GM19238 (cell line): ENCODE data around the gene CADPS.

Experiments used
- DNase-seq: peaks from one replicate; pipeline ENCODE4 v3.0.0; 2011; ENCODE audit warnings: low spot score; ENCODE audit not compliant: insufficient read length

The CADPS gene

DNA sequence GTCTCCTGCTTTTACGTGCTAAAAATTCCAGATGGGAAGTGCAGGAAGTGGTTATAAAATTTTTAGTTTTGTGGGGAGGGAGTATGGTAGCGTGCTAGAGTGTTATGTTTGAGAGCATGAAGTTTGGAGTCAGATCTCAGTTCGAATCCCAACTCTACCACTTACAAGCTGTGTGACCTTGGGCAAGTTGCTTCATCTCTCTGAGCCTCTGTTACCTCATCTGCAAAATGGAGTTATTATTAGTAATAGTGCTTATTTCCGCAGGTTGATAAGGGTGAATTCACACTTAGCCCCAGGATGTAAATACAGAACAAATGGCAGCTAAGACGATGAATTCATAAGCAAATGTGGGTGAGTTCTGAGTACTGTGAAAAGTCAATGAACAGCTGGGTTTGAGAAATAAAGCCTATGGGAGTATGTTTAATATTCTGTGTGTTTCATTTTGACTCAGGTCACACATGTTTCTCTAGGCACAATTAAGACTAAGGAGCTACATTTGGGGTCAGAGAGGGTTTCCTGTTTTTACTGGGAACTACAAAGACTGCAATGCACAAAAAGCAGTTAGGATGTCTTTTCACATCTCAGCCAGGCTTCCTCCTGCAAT, 428.8 kb downstream of the CADPS start:
- DNase-seq = no peak

DNA sequence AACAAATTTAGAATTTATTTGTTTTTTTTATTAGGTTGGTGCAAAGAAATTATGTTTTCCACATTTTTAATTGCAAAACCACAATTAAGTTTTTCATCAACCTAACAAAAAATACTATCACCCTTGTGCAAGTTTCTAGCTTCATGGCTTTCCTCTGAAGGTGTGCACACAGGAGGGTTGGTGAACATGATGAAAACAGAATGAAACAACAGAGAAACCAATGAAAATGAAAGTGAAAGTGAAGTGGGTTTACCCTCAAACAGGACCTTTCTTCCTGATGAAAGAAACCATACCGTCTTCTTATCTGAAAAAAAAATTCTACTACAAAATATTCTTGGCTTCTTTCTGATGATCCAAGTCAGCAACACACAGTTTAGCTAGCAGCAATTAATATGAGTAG, 429.9 kb downstream of the CADPS start:
- no peak for DNase-seq

DNA sequence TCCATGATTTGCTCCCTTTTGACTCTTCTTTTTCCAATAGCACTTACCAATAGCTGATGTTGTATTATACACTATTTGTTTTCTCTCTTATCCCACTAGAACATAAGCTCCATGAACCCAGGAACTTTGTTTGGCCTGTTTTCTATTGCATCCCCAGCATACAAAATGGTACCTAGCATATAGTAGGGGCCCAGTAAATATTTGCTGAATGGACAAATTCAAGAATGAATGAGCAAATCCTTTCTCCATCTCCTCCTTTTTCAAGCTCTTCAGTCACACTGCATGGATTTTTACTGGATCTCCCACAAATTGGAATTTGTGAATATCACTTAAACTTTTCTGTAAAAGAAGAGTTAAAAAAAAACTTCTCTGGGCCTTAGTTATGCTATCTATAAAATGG, 435.2 kb downstream of the CADPS start:
- no peak for DNase-seq

DNA sequence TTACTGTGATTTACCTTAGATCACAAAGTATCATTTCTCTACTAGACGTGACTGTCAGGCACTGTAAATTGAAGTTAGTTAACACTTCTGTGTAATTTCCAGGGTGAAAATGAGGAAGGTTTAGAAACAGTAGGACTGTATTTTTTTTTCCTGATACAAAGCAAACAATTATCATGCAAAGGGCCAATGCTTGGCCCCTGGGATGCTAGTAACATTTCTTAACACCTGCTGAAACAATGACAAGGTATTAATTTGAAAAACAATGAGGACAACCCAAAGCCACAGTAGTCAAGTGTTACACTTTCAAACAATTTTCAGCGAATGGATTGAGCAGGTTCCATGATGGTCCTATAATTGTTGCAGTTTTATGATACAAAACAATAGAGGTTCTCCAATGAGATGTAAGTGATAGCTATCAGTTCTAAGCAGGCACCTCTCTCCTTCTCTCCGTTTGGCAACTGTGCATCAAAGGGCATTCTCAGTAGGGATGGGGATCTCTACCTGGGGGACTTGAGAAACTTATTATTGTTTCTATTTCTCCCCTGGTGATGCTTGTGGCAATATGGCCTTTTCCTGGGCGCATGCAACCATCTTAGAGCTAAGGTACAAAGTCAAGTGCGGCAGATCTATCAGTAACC, 435.9 kb downstream of the CADPS start:
- no peak for DNase-seq

DNA sequence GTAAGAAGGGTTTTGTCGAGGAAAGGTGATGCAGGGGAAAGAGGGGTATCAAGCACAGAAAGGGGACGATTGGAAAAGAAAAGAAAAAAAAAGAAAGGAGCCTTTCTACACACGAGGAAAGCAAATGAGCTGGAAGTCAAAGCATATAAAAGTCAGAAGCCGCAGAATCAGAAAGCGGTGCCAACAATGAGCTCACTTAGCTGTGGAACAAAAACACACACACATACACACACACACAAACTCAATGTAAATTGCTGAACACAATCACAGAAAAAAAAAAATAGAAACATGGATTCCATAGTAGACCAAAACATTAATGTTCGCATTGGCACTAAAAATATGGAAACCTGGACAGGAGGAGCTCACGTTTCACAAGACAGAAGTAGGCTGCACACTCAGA, 438.4 kb downstream of the CADPS start:
- no peak for DNase-seq

DNA sequence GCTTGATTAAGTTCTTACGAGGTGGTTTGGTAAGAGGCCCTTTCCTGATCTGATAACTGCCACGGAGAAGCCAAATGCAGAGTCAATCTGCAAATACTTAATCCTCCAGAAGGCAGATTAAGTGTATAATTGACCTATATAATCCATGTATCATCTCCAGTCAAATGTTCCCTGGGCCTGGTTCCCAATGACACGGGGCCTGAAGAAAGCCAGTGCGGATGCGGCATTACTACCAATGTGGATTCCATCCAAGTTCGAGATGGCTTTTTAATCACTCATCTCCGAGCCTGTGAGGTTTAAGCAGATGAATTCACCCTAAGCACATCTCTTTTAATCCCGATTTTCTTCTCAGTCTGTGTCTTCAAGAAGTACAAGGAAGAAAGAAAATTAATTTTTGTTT, 441.8 kb downstream of the CADPS start:
- DNase-seq = no peak

DNA sequence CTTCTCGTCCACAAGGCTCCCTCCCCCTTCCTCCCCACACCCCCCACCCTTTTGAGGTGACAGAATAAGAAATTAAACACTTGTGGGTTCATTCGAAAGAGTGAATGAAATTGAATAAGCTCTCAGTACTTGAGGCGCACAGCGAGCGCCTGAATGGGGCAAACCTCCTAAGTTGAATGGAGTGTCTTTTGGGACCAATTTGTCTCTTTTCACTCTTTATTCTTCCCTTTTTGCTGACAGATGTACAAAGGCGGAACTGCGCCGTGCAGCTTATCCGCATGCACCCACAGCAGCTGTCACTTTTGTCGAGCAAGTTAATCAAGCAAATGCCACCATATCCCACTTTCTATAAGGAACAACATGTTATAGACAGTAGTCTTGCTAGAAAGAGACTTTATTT, 454.0 kb downstream of the CADPS start:
- no peak for DNase-seq

DNA sequence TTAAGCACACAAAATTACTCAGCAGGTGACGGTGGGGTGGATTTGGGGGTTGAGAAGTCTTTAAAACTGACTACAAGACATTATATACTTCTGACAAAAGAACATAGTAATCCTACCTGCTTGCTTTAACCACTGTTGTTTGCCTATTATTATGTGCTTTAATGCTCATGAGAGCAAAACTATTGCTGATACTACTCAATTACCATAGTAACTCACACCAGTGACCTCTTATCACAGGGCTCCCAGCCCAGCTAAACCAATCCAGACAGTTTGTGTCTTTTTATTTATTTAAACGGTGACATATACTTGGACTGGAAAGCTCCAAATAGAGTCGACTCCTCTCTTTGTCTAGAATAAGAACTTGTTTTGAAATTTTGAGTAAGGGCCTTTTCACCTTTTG, 459.1 kb downstream of the CADPS start:
- no peak for DNase-seq

DNA sequence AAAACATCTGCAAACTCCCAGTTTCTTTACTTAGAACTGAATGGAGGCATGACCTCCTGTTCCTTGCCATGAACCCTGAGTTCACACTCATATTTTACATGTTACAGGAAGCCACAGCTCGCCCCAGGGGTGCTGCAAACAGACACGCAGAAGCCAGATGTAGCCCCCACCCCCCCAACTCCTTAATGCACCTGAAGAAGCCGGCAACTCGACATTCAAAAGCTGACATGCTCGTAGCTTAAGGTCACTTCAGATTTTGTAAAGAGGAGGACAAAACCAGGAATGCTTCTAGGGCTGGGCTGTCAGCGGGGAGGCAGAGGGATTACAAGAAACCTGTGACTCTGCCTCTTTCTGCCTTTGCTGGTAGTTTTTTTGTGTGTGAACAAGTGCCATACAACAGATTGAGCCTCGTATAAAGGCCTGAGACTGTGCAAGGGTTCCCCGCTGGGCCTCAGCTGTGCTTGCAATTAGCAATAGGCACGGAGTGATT, 459.9 kb downstream of the CADPS start:
- no peak for DNase-seq

DNA sequence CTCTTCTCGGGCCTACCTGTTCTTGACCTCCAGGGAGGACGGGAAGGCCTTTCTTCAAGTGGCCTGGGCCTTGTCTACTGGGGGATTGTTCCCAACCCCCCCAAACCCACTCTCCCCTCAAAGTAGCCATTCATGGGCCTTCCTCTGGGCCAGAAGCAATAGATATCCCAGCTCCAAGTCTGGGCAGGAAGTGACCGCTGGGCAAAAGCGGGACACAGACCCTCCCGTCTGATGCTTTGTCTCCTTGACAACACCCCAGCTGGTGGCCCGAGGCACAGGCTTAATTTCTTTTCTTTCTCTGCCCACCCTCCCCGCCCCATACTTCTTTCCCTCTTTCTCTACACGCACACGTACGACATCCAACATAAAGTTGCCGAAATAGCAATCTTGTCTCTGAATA, 460.4 kb downstream of the CADPS start:
- no peak for DNase-seq

DNA sequence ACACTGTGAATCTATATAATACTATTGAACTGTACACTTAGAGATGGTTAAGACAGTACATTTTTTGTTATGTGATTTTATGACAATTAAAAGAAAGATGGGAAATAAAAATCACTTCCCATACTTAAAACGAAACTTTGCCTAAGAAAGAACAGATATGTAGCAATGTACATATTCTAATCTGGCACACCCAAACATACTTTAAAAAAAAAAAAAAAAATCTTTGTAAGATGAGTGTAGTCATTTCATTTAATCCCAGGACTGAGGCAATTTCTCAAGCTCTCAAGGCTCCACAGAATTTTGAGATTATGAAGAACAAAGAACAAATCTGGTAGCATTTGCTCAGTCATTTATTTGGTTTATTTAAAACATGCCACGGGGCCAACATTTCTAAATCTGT, 461.5 kb downstream of the CADPS start:
- no peak for DNase-seq

DNA sequence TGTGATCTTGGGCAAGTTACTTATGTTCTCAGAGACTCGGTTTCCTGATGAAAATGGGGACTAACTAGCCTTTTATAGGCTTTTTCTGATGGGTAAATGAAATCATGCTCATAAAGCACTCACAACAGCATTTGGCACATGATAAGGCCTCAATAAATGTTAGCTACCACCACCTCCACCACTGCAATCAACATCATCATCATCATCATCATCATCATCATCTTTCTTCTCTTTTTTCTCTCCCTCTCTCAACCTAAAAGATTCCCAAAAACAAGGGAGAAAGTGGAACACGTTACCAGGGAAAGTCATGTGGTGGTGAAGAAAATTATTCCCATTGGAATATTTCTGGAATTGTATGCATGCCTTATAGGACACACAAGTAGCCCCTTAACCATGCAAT, 468.3 kb downstream of the CADPS start:
- no peak for DNase-seq

DNA sequence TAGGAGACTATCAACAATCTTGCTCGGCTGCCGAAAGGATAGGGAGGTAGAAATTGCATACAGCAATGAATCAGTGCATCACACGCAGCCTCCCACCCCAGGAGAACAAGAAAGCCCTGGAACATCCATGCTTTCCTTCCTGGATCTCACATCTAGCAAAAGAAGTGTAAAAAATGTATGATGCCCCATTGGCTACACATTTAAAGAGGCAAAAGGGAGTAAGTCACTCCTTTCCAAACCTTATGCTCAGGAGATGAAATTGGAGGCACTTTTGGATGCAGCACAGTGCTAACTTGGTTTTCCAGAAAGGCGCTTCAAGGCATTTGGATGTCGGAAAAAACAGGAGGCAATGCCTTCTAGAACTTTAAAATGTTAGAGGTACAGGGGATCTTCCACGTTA, 469.6 kb downstream of the CADPS start:
- DNase-seq = no peak

DNA sequence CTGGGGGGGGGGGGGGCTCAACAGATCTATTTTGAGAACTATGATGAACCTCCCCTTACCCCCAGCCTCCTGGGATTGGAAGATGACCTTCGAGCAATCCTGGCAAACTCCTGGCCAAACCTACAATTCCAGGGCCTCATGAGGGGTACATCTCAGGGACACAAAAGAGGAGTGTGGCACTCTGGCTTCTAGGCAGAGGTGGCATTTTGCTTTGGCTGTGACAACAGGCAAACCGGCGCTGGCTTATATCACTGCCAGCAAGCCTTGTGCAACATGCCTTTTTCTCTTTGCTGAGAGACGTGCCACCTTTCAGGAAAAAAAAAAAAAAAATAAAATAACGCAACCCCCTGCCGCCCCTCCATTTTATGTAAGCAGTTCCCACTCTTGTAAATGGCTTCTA, 470.1 kb downstream of the CADPS start:
- no peak for DNase-seq

DNA sequence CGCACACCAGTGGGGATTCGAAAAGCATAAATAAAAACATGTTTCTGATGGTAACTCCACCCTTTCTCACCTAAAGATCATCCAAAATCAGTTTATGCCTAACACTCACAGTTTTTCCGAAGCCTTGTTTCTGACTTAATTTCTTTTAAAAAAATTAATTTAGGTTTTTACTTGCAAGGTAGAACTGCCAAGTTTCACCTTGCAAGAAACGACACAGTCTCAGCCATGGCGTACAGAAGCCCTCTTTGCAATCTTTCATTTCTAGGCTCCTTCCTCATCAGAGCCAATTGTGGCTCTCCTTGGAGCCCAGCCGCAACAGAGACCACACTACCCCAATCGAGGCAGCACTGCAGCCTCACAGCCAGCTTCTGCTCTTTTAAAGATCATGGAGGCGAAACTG, 470.9 kb downstream of the CADPS start:
- DNase-seq = no peak

DNA sequence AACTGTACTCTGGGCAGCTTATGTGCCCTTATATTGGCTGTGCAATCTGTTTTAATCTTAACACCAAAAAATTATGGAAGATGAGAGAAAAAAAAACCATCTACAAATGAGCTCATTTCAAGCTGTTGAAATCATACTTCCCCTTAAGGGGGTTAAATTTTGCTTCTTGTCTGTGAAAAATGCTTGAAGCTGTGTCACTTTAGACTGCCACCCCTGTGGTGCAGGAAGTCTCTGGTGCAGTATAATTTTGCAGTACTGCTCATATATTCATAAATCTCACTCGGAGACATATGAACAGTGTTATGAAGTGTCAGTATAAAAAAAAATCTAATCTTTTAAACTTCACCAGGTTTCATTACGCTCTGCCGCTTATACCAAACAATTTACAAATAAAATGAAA, 471.5 kb downstream of the CADPS start:
- DNase-seq = no peak

DNA sequence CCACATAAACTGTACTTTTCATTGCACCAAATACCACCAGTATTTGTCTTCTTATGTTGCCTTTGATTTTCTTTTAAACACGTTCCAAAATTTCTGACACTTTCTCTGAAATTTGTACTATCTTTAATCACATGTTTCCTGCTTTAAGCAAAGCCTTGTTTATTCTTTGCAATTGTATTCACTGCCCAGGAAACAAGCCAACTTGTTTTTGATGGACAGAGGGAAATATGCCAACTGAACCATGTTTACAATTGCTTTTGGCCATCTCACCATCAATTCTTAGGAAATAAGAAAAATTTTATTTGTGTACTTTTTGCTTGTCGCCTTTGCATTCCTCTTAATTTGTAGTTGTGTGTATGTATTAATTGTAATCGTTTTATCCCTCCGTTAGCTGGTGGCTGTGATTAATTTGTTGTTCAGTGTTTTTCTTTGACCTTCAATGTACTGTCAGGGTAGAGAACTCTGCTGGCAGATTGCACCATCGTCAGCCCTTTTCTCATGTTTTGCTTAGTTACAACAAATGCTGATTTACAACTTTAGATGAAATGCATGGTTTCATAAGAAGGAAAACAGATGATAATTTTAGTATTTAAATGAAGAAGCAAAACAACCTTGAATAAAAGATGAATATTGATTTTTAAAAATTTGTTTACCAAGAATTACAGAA, 482.5 kb downstream of the CADPS start:
- no peak for DNase-seq

DNA sequence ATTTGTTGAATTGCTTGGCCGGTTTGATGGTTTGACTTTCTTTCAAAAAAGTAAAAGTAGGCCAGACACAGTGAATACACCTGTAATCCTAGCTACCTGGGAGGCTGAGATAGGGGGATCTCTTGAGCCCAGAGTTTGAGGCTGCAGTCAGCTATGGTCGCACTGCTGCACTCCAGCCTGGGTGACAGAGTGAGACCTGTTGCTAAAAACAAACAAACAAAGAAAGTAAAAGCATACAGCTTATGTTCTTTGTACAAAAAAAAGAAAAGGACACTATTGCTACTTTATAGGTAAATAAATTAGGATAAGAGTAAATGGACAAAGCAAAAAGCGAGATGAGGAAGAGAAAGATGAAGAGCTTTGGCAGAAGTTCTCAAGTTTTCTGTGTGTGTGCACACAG, 488.0 kb downstream of the CADPS start:
- DNase-seq = no peak

DNA sequence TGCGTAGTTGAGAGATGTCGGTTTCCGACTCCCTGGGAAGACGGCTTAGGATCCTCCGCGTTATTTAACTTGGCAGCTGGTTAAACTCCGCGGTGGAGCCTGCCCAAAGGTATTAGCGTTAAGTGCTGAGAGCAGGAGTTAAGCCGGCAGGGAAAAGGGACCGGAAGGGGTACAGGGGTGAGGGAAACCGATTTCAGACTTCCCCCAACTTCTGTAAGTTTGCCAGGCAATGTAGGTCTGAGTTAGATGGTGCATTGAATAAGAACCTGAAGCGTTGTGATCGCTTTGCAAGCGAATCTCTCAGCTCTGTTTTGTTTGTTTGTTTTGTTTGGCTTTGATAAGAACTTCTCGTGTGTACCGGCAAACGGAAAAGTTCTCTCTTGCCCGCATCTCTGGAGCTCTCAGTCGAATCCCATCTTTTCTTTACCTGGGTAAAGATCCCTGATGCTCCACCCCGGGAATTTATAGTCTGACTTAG, 495.9 kb downstream of the CADPS start:
- DNase-seq = no peak

DNA sequence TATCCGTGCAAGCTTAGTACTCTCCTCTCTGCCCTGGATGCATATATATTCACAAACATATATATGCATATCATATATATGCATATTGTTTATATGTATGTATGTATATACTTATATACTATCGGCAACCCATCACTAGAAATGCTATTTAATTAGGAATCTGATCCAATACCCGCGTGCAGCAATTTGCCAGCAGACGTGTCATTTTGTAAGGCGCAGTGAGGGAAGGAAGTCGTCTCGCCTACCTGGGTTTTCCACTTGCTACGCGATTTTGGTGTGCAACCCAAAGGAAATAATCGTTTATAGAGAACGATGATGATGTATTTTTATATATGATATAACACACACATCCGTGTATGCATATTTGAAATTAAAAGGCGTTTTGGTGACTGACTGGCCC, 496.3 kb downstream of the CADPS start:
- no peak for DNase-seq

DNA sequence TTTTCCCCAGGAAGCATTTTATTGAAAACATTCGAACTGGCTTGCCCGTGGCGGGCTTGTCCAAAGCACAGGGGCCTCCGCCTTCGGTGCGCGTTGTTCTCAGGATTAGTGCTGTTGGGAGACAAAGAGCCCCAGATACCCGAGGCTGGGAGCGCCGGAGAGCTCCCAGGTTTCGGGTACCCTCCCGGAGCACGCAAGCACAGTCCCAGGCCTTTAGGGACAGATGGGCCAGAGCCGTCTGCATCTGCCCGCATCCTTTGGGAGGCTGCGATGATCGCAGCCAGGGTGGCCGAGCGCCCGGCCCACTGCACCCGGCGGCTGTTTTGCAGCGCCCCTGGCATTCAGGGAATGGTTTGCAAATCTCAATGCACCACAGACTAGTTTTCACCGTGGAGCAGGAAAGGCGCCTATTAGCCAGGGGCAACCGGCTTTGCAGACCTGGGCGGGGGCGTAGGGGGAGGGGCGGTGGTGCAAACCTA, 496.9 kb downstream of the CADPS start:
- no peak for DNase-seq
